SK-N-SH (cell line): ENCODE measurements around the gene SCAPER. TPM values are rescaled to one million over a fixed set of nuclear protein-coding genes. Genes with fewer than 3 reads are reported as not detected.
"Not testable (repeated sequence)": the region's sequence is repeated elsewhere in the genome, so short reads cannot be mapped to it uniquely, and the experiment has no call there.

Experiments used
- CTCF ChIA-PET: fragments of 300-600, 350-600 bp; formaldehyde crosslinking; extraction: SDS; loops from one replicate; lab custom pipeline; 2021; lab: Yijun Ruan, JAX
- POLR2A ChIA-PET: fragments of 350-600 bp; sonication (Branson Sonifier 250); formaldehyde crosslinking; extraction: SDS; loops from one replicate; lab custom pipeline; 2020; ENCODE audit warnings: antibody characterized with exemption, inconsistent platforms; lab: Yijun Ruan, JAX
- DNase-seq: peaks from one replicate; pipeline ENCODE4 v3.0.0; 2012
- H2AFZ ChIP-seq: fragments of 200-600 bp; sonication (generic); 2 replicates; pipeline ENCODE4 v1.8.1; 2016; ENCODE audit warnings: antibody characterized with exemption, mild to moderate bottlenecking, low read depth
- H3F3A ChIP-seq: fragments of 200-600 bp; sonication (generic); replicated peaks from 2 replicates; pipeline ENCODE3; 2016; ENCODE audit warnings: antibody characterized with exemption, mild to moderate bottlenecking; ENCODE audit not compliant: insufficient read depth
- H3K27ac ChIP-seq, 2 experiments: fragments of 200-500 bp in 1 of 2; fragments of 200-600 bp in 1 of 2; sonication (Bioruptor generic) in 1 of 2; sonication (generic), shearing (Covaris generic) in 1 of 2; 2 replicates each; pipeline versions ENCODE4 v1.5.1 to v1.6.1; 2014 to 2016; ENCODE audit warnings: low read depth in 2 of 2, inconsistent platforms in 1 of 2, low read length in 1 of 2, mild to moderate bottlenecking in 1 of 2, mixed read lengths in 1 of 2
- H3K27me3 ChIP-seq: fragments of 200-600 bp; sonication (generic), shearing (Covaris generic); 2 replicates; pipeline ENCODE4 v1.6.1; 2016; ENCODE audit warnings: mixed run types; ENCODE audit not compliant: insufficient read depth
- H3K36me3 ChIP-seq, 2 experiments: fragments of 200-500 bp in 1 of 2; fragments of 200-600 bp in 1 of 2; sonication (Bioruptor generic) in 1 of 2; sonication (generic) in 1 of 2; replicated peaks in 1 of 2; 2 replicates each; pipeline versions ENCODE3 to v1.5.1; 2014 to 2016; ENCODE audit warnings: low read length in 1 of 2, mild to moderate bottlenecking in 1 of 2; ENCODE audit not compliant: insufficient read depth in 2 of 2, control insufficient read depth in 1 of 2
- H3K4me1 ChIP-seq, 2 experiments: fragments of 200-500 bp in 1 of 2; fragments of 200-600 bp in 1 of 2; sonication (Bioruptor generic) in 1 of 2; sonication (generic), shearing (Covaris generic) in 1 of 2; 2 replicates each; pipeline versions ENCODE4 v1.5.1 to v1.6.1; 2014 to 2016; ENCODE audit warnings: low read depth in 1 of 2, low read length in 1 of 2, mixed run types in 1 of 2; ENCODE audit not compliant: insufficient read depth in 2 of 2, control insufficient read depth in 1 of 2
- H3K4me2 ChIP-seq: fragments of 200-600 bp; sonication (generic), shearing (Covaris generic); 2 replicates; pipeline ENCODE4 v1.6.1; 2017; ENCODE audit warnings: mixed run types
- H3K4me3 ChIP-seq, 2 experiments: fragments of 200-500 bp in 1 of 2; fragments of 200-600 bp in 1 of 2; sonication (Bioruptor generic) in 1 of 2; sonication (generic), shearing (Covaris generic) in 1 of 2; 2 replicates each; pipeline versions ENCODE4 v1.5.1 to v1.8.1; 2014 to 2016; ENCODE audit warnings: low read depth in 2 of 2, inconsistent platforms in 1 of 2, low read length in 1 of 2, mild to moderate bottlenecking in 1 of 2, mixed read lengths in 1 of 2, moderate library complexity in 1 of 2
- H3K79me2 ChIP-seq: fragments of 200-600 bp; sonication (generic); 2 replicates; pipeline ENCODE4 v1.8.1; 2017; ENCODE audit warnings: mild to moderate bottlenecking; ENCODE audit not compliant: insufficient read depth
- H3K9ac ChIP-seq: fragments of 200-600 bp; sonication (generic); 2 replicates; pipeline ENCODE4 v1.6.1; 2017; ENCODE audit warnings: mixed run types
- H3K9me2 ChIP-seq: fragments of 200-600 bp; sonication (generic); 2 replicates; pipeline ENCODE4 v1.6.1; 2017; ENCODE audit warnings: mixed run types
- H3K9me3 ChIP-seq: fragments of 200-600 bp; sonication (generic); 2 replicates; pipeline ENCODE4 v1.6.1; 2017; ENCODE audit warnings: mixed run types, mild to moderate bottlenecking, moderate library complexity
- H4K20me1 ChIP-seq: fragments of 200-600 bp; sonication (generic); 2 replicates; pipeline ENCODE4 v1.6.1; 2017; ENCODE audit warnings: mild to moderate bottlenecking, mixed run types; ENCODE audit not compliant: insufficient read depth
- FOSL2 ChIP-seq: IDR thresholded peaks from 2 replicates; pipeline ENCODE4 v1.4.0; 2012; ENCODE audit warnings: low read depth, mild to moderate bottlenecking, moderate library complexity, borderline replicate concordance
- GATA2 ChIP-seq: sonication (generic); formaldehyde crosslinking; IDR thresholded peaks from 2 replicates; pipeline ENCODE4 v1.5.0; 2020; ENCODE audit warnings: mild to moderate bottlenecking, missing genetic modification reagents
- JUND ChIP-seq: IDR thresholded peaks from 2 replicates; pipeline ENCODE4 v1.4.0; 2012
- MEF2A ChIP-seq: IDR thresholded peaks from 2 replicates; pipeline ENCODE4 v1.4.0; 2012; ENCODE audit warnings: low read depth, borderline replicate concordance
- NFIC ChIP-seq: IDR thresholded peaks from 2 replicates; pipeline ENCODE4 v1.4.0; 2012; ENCODE audit warnings: borderline replicate concordance
- PBX3 ChIP-seq: IDR thresholded peaks from 2 replicates; pipeline ENCODE4; 2012
- TAF1 ChIP-seq: IDR thresholded peaks from 2 replicates; pipeline ENCODE4 v1.6.1; 2012; ENCODE audit warnings: low read depth, mild to moderate bottlenecking, low read length, moderate library complexity, borderline replicate concordance
- TCF12 ChIP-seq: IDR thresholded peaks from 2 replicates; pipeline ENCODE4 v1.4.0; 2012
- TEAD4 ChIP-seq: IDR thresholded peaks from 2 replicates; pipeline ENCODE4 v1.4.0; 2012; ENCODE audit warnings: mild to moderate bottlenecking, borderline replicate concordance; ENCODE audit not compliant: insufficient read depth
- USF1 ChIP-seq: IDR thresholded peaks from 2 replicates; pipeline ENCODE4 v1.4.0; 2012; ENCODE audit warnings: low read depth, borderline replicate concordance
- WGBS: methylation state at CpG from one replicate; pipeline ENCODE4 v1.1.6; 2017; ENCODE audit warnings: low lambda C conversion rate; 5-methylcytosine and 5-hydroxymethylcytosine counted together
- polyA plus RNA-seq, 3 experiments: library from polyadenylated mRNA; depleted of rRNA; stranded (reverse); fragments of >200 nt; gene quantifications; 2 replicates each; pipeline ENCODE4 v1.2.3, GENCODE V29; 2012

The SCAPER gene
- polyA plus RNA-seq, 1 of the 3 experiments (the other 2 are of a cell fraction) = 1.8 TPM

- no peak for DNase-seq
- H3K4me3 ChIP-seq = no peak overlapping the region
- no peaks in the 10 kb centered on the region for H3K79me2 ChIP-seq
- TF ChIP-seq TAF1 (no peak), MEF2A (no peak)
- ChIA-PET POLR2A (no interaction called here), CTCF (interaction anchor here (0.7 kb wide), 1 partner anchor 16 kb away, joined by 3 read pairs; no protein-coding TSS in a partner anchor)
- no peaks in the 10 kb centered on the region for H3F3A ChIP-seq
- no peaks in the 10 kb centered on the region for H3K9me2 ChIP-seq
- no peak overlapping the region for H3K9ac ChIP-seq
- no peak overlapping the region for H2AFZ ChIP-seq
- no peaks in the 10 kb centered on the region for H3K36me3 ChIP-seq
- H3K9me3 ChIP-seq = no peaks in the 10 kb centered on the region
- H3K4me1 ChIP-seq = peaks cover 0 to 8% of the 10 kb centered on the region in 2 experiments; a peak in 2 of 4 replicates
- no peak overlapping the region for H3K27ac ChIP-seq
- no peak overlapping the region for H3K4me2 ChIP-seq
- H4K20me1 ChIP-seq = no peaks in the 10 kb centered on the region
- WGBS = 100% methylated on average over 1 of the region's 1 CpG
- no peaks in the 10 kb centered on the region for H3K27me3 ChIP-seq
Measured at GRCh38 chr15:76514282-76514681, 390.9 kb downstream of the SCAPER start.

- no peak overlapping the region for H3K9ac ChIP-seq
- H3K4me1 ChIP-seq = peaks cover 0 to 8% of the 10 kb centered on the region in 2 experiments; a peak in 2 of 4 replicates
- no peaks in the 10 kb centered on the region for H3F3A ChIP-seq
- no peaks in the 10 kb centered on the region for H3K36me3 ChIP-seq
- no peaks in the 10 kb centered on the region for H3K27me3 ChIP-seq
- POLR2A ChIA-PET = no interaction called here
- H4K20me1 ChIP-seq = no peaks in the 10 kb centered on the region
- no peak for DNase-seq
- 50% methylated on average over 2 of the region's 2 CpGs for WGBS
- no peak for TF ChIP-seq USF1
- peak; percentile 69; the same call in 1 of the 2 replicates for TF ChIP-seq NFIC
- TF ChIP-seq JUND = peak; percentile 42; the same call in 1 of the 2 replicates
- peak; percentile 80 for TF ChIP-seq PBX3
- TF ChIP-seq TCF12 = peak; percentile 58; the same call in 1 of the 2 replicates
- TF ChIP-seq GATA2 (CRISPR knock-in tag) = no peak
- TF ChIP-seq FOSL2 = peak; percentile 68
- 0 out of 2 replicates have a peak, but pooled peaks have one; percentile 25 for TF ChIP-seq TEAD4
- H2AFZ ChIP-seq = no peak overlapping the region
- H3K9me3 ChIP-seq = no peaks in the 10 kb centered on the region
- no peak overlapping the region for H3K4me3 ChIP-seq
- H3K79me2 ChIP-seq = no peaks in the 10 kb centered on the region
- no peaks in the 10 kb centered on the region for H3K9me2 ChIP-seq
- no peak overlapping the region for H3K4me2 ChIP-seq
- H3K27ac ChIP-seq = no peak overlapping the region
- CTCF ChIA-PET = interaction anchor here (0.6 kb wide), 2 partner anchors 31 to 96 kb away, joined by 3 read pairs; no protein-coding TSS in a partner anchor
Measured at GRCh38 chr15:76512971-76513370, 392.2 kb downstream of the SCAPER start.

GRCh38 chr15:76510663-76511062, 394.5 kb downstream of the SCAPER start:
- H3K4me1 ChIP-seq, DNase-seq, H3K79me2 ChIP-seq, H3K4me2 ChIP-seq, H3K36me3 ChIP-seq, H3K4me3 ChIP-seq, H3F3A ChIP-seq, H3K9me3 ChIP-seq, POLR2A ChIA-PET, H3K27ac ChIP-seq, H3K9ac ChIP-seq, H3K27me3 ChIP-seq, CTCF ChIA-PET, H2AFZ ChIP-seq, H4K20me1 ChIP-seq, H3K9me2 ChIP-seq: not testable (repeated sequence)
- 92% methylated on average over 10 of the region's 10 CpGs for WGBS
